ENCODE results near the gene SMC1B.
A peak's percentile ranks its signal among the peaks of the same experiment; 100 is the strongest.

SMC1B gene

GRCh38 chr22:45429424-45429823 is 16.0 kb upstream of the SMC1B start:
- Mint-ChIP-seq H3K9me3 (peaks cover 4% of the 10 kb centered on the region), H3K4me3 (no peak overlapping the region), H3K36me3 (no peaks in the 10 kb centered on the region), H3K4me1 (no peaks in the 10 kb centered on the region), H3K27ac (no peak overlapping the region)
- no peak for DNase-seq (ENCODE audit: low spot score in 2 of 2)
- no peak for ATAC-seq

GRCh38 chr22:45428391-45429385 is 15.3 kb upstream of the SMC1B start:
- Mint-ChIP-seq H3K27ac (no peak overlapping the region), H3K36me3 (no peaks in the 10 kb centered on the region), H3K4me3 (no peak overlapping the region), H3K9me3 (peaks cover 4% of the 10 kb centered on the region), H3K4me1 (no peaks in the 10 kb centered on the region)
- ATAC-seq = no peak
- no peak for DNase-seq (ENCODE audit: low spot score in 2 of 2)

GRCh38 chr22:45427114-45427513 is 13.7 kb upstream of the SMC1B start:
- no peaks in the 10 kb centered on the region for H3K36me3 Mint-ChIP-seq
- no peak overlapping the region for H3K4me3 Mint-ChIP-seq
- no peak for ATAC-seq
- DNase-seq (ENCODE audit: low spot score in 2 of 2) = no peak
- no peak overlapping the region for H3K27ac Mint-ChIP-seq
- H3K4me1 Mint-ChIP-seq = no peaks in the 10 kb centered on the region
- H3K9me3 Mint-ChIP-seq = peaks cover 4% of the 10 kb centered on the region

- Mint-ChIP-seq H3K9me3 (peaks cover 4% of the 10 kb centered on the region), H3K27ac (no peak overlapping the region), H3K4me3 (no peak overlapping the region), H3K4me1 (peaks cover 5% of the 10 kb centered on the region), H3K36me3 (no peaks in the 10 kb centered on the region)
- DNase-seq (ENCODE audit: low spot score in 2 of 2) (no peak), ATAC-seq (no peak)
These were observed 13.0 kb upstream of the SMC1B start for GRCh38 chr22:45426387-45426786.

- DNase-seq (ENCODE audit: low spot score in 2 of 2) (no peak), ATAC-seq (no peak)
- Mint-ChIP-seq H3K36me3 (no peaks in the 10 kb centered on the region), H3K27ac (no peak overlapping the region), H3K9me3 (peaks cover 4% of the 10 kb centered on the region), H3K4me1 (peaks cover 5% of the 10 kb centered on the region), H3K4me3 (no peak overlapping the region)
These were observed 12.3 kb upstream of the SMC1B start for GRCh38 chr22:45425531-45426265.

GRCh38 chr22:45425101-45425500 is 11.7 kb upstream of the SMC1B start:
- H3K27ac Mint-ChIP-seq = no peak overlapping the region
- peaks cover 4% of the 10 kb centered on the region for H3K9me3 Mint-ChIP-seq
- ATAC-seq (no peak), DNase-seq (ENCODE audit: low spot score in 2 of 2) (no peak)
- no peaks in the 10 kb centered on the region for H3K36me3 Mint-ChIP-seq
- no peak overlapping the region for H3K4me3 Mint-ChIP-seq
- H3K4me1 Mint-ChIP-seq = peaks cover 5% of the 10 kb centered on the region

GRCh38 chr22:45424241-45424731 is 10.9 kb upstream of the SMC1B start:
- DNase-seq (ENCODE audit: low spot score in 2 of 2) (no peak), ATAC-seq (no peak)
- no peak overlapping the region for H3K27ac Mint-ChIP-seq
- H3K4me3 Mint-ChIP-seq = no peak overlapping the region
- H3K4me1 Mint-ChIP-seq = peaks cover 5% of the 10 kb centered on the region
- H3K9me3 Mint-ChIP-seq = peaks cover 4% of the 10 kb centered on the region
- H3K36me3 Mint-ChIP-seq = peaks cover 1% of the 10 kb centered on the region

GRCh38 chr22:45423524-45423923 is 10.1 kb upstream of the SMC1B start:
- no peak overlapping the region for H3K27ac Mint-ChIP-seq
- no peak overlapping the region for H3K4me3 Mint-ChIP-seq
- H3K4me1 Mint-ChIP-seq = peaks cover 5% of the 10 kb centered on the region
- peaks cover 6% of the 10 kb centered on the region for H3K36me3 Mint-ChIP-seq
- DNase-seq (ENCODE audit: low spot score in 2 of 2) (no peak), ATAC-seq (no peak)
- peaks cover 4% of the 10 kb centered on the region for H3K9me3 Mint-ChIP-seq

- H3K4me3 Mint-ChIP-seq = no peak overlapping the region
- H3K36me3 Mint-ChIP-seq = peaks cover 6% of the 10 kb centered on the region
- H3K9me3 Mint-ChIP-seq = peaks cover 4% of the 10 kb centered on the region
- no peak overlapping the region for H3K27ac Mint-ChIP-seq
- H3K4me1 Mint-ChIP-seq = peaks cover 5% of the 10 kb centered on the region
- no peak for ATAC-seq
- DNase-seq (ENCODE audit: low spot score in 2 of 2) = no peak
These were observed 9.0 kb upstream of the SMC1B start for GRCh38 chr22:45422237-45422983.

- H3K4me3 Mint-ChIP-seq = no peak overlapping the region
- DNase-seq (ENCODE audit: low spot score in 2 of 2) (no peak), ATAC-seq (no peak)
- peaks cover 5% of the 10 kb centered on the region for H3K4me1 Mint-ChIP-seq
- H3K36me3 Mint-ChIP-seq = peaks cover 6% of the 10 kb centered on the region
- H3K27ac Mint-ChIP-seq = no peak overlapping the region
- peaks cover 1% of the 10 kb centered on the region for H3K9me3 Mint-ChIP-seq
These were observed 8.1 kb upstream of the SMC1B start for GRCh38 chr22:45421349-45422055.

GRCh38 chr22:45420539-45420938 is 7.1 kb upstream of the SMC1B start:
- Mint-ChIP-seq H3K4me1 (peaks cover 5% of the 10 kb centered on the region), H3K9me3 (no peaks in the 10 kb centered on the region), H3K36me3 (peaks cover 6% of the 10 kb centered on the region), H3K4me3 (no peak overlapping the region), H3K27ac (no peak overlapping the region)
- DNase-seq (ENCODE audit: low spot score in 2 of 2) (no peak), ATAC-seq (no peak)

GRCh38 chr22:45420011-45420410 is 6.6 kb upstream of the SMC1B start:
- H3K27ac Mint-ChIP-seq = no peak overlapping the region
- ATAC-seq = no peak
- no peak overlapping the region for H3K4me3 Mint-ChIP-seq
- H3K36me3 Mint-ChIP-seq = peaks cover 6% of the 10 kb centered on the region
- DNase-seq (ENCODE audit: low spot score in 2 of 2) = no peak
- peaks cover 5% of the 10 kb centered on the region for H3K4me1 Mint-ChIP-seq
- H3K9me3 Mint-ChIP-seq = no peaks in the 10 kb centered on the region

GRCh38 chr22:45418770-45419138 is 5.4 kb upstream of the SMC1B start:
- peak in 1 of 2 donors; percentile 42 for DNase-seq (ENCODE audit: low spot score in 2 of 2)
- no peak overlapping the region for H3K4me3 Mint-ChIP-seq
- no peaks in the 10 kb centered on the region for H3K9me3 Mint-ChIP-seq
- H3K4me1 Mint-ChIP-seq = peaks cover 5% of the 10 kb centered on the region
- peak overlapping the region; percentile 48 for H3K27ac Mint-ChIP-seq
- ATAC-seq = no peak
- peaks cover 11% of the 10 kb centered on the region for H3K36me3 Mint-ChIP-seq

- DNase-seq (ENCODE audit: low spot score in 2 of 2) (peak in 1 of 2 donors; percentile 40), ATAC-seq (no peak)
- peaks cover 13% of the 10 kb centered on the region for H3K36me3 Mint-ChIP-seq
- H3K27ac Mint-ChIP-seq = no peak overlapping the region
- no peaks in the 10 kb centered on the region for H3K9me3 Mint-ChIP-seq
- peaks cover 5% of the 10 kb centered on the region for H3K4me1 Mint-ChIP-seq
- H3K4me3 Mint-ChIP-seq = no peak overlapping the region
These were observed 4.8 kb upstream of the SMC1B start for GRCh38 chr22:45418056-45418769.

Measured in stimulated activated effector memory CD8-positive, alpha-beta T cell treated with anti-CD3 and anti-CD28 coated beads, Interleukin-12 subunit alpha, Interleukin-12 subunit beta, amount 100 ng/mL, for 72 hours (primary cell).